ENCODE data around the gene FRMD4A. TPM values are rescaled to one million over a fixed set of nuclear protein-coding genes. Genes with fewer than 3 reads are reported as not detected.

Gene FRMD4A
- total and polyA plus RNA-seq, 2 experiments from 2014 or later: 3.7 to 12.6 TPM

DNA sequence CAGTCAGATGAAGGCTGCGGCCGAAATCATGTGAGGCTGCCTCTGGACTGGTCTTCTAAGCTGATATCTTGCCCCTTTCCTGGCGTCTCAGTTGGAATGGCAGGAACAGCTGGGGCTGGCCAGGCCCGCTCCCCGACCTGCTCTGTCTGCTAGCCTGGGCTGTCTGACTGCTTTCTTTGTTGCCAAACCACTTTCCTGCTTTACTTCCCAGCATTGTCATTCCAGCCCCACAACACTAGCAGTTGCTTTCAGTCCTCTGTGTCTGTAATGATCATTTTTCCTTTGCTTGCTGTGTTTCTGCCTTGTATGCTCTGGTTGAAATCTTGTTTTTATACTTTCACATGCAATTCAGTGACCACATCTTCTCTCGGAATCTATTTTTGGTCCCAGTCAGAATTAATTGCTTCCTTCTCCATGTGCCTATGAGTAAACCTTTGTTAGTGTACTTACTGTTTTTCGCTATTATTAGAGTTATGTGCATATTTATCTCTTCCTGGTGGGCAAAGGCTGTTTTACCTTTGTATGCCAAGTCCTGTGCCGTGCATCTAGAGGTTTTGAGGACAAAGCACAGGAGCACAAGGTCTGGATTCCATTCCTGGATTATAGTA, 722.4 kb downstream of the FRMD4A start:
- H3K4me1 ChIP-seq (ENCODE audit: low read depth): no peaks in the 10 kb centered on the region
- DNase-seq (ENCODE audit: low read depth in 1 of 2, low spot score in 1 of 2): no peak
- no peaks in the 10 kb centered on the region for H3K9me3 ChIP-seq (ENCODE audit: low read depth)
- H3K4me3 ChIP-seq: no peak overlapping the region
- H3K27ac ChIP-seq: no peak overlapping the region
- no peaks in the 10 kb centered on the region for H3K27me3 ChIP-seq
- peaks cover 9% of the 10 kb centered on the region for H3K36me3 ChIP-seq
- TF ChIP-seq, protein P1, sequence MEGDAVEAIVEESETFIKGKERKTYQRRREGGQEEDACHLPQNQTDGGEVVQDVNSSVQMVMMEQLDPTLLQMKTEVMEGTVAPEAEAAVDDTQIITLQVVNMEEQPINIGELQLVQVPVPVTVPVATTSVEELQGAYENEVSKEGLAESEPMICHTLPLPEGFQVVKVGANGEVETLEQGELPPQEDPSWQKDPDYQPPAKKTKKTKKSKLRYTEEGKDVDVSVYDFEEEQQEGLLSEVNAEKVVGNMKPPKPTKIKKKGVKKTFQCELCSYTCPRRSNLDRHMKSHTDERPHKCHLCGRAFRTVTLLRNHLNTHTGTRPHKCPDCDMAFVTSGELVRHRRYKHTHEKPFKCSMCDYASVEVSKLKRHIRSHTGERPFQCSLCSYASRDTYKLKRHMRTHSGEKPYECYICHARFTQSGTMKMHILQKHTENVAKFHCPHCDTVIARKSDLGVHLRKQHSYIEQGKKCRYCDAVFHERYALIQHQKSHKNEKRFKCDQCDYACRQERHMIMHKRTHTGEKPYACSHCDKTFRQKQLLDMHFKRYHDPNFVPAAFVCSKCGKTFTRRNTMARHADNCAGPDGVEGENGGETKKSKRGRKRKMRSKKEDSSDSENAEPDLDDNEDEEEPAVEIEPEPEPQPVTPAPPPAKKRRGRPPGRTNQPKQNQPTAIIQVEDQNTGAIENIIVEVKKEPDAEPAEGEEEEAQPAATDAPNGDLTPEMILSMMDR (IDR thresholded peaks at IDR 0.05; ENCODE audit: low read depth, low read length): no peak

DNA sequence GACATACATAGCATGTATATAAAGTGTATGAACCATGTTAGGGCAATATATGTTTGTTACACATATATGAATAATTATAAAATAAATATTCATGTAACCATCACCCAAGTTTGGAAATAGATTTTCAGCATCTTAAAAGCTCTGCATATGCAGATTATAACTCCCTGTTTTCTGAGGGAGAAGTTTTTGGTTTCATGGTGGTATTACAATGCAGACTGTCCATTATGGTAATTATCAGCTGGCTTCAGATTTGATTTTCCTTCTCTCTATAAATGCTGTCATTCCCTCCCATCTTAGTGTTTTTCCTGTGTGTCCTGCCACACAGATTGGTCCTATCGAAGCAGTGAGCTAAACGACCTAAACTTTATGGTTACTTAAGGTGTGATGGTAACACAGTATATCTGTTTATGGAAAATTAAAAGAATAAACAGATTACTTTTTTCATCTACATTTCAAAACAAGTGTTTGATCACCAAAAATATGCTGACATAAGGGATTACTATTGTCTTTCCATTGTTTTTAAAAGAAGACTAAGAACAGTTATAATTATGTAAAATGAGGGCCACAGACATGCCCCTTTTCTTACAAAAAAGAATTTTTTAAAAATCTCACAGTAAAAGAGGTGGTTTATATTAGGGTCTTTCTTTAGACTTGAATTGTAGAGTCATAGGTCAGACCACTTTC, 726.2 kb downstream of the FRMD4A start:
- no peak for DNase-seq (ENCODE audit: low read depth in 1 of 2, low spot score in 1 of 2)
- Histone ChIP-seq H3K4me1 (ENCODE audit: low read depth) (no peaks in the 10 kb centered on the region), H3K27ac (no peak overlapping the region), H3K27me3 (no peaks in the 10 kb centered on the region), H3K36me3 (peaks cover 18% of the 10 kb centered on the region), H3K9me3 (ENCODE audit: low read depth) (no peaks in the 10 kb centered on the region), H3K4me3 (no peak overlapping the region)
- TF ChIP-seq, protein P1 (IDR thresholded peaks at IDR 0.05; ENCODE audit: low read depth, low read length): no peak

DNA sequence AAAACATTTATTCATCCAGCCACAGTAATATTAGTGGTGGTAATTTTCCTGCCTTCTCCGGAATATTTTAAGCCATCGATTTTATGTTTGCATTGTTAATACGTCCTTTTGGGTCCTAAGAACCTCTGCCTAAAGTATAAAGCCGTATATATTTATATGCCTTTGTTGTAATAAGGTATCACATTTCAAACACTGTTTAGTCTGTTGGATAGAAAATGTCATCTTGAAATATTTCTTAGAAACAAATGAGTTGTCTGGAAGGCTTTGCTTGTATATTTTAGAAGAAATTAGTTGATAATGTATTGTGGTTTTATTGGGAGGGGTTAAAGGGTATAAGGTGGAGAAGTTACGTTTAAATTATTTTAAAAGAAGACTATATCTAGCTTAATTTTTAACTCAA, 732.8 kb downstream of the FRMD4A start:
- Histone ChIP-seq H3K27ac (no peak overlapping the region), H3K36me3 (peaks cover 22% of the 10 kb centered on the region), H3K4me3 (no peak overlapping the region), H3K9me3 (ENCODE audit: low read depth) (no peaks in the 10 kb centered on the region), H3K27me3 (no peaks in the 10 kb centered on the region), H3K4me1 (ENCODE audit: low read depth) (no peaks in the 10 kb centered on the region)
- TF ChIP-seq, protein P1 (IDR thresholded peaks at IDR 0.05; ENCODE audit: low read depth, low read length): no peak
- no peak for DNase-seq (ENCODE audit: low read depth in 1 of 2, low spot score in 1 of 2)

GRCh38 chr10:13594641-13595040, 736.1 kb downstream of the FRMD4A start:
- peak in 1 of 2 donors; percentile 11 for DNase-seq (ENCODE audit: low read depth in 1 of 2, low spot score in 1 of 2)
- H3K36me3 ChIP-seq: peaks cover 6% of the 10 kb centered on the region
- no peaks in the 10 kb centered on the region for H3K9me3 ChIP-seq (ENCODE audit: low read depth)
- no peaks in the 10 kb centered on the region for H3K27me3 ChIP-seq
- H3K4me1 ChIP-seq (ENCODE audit: low read depth): no peaks in the 10 kb centered on the region
- H3K4me3 ChIP-seq: no peak overlapping the region
- TF ChIP-seq, protein P1 (IDR thresholded peaks at IDR 0.05; ENCODE audit: low read depth, low read length): no peak
- no peak overlapping the region for H3K27ac ChIP-seq
